Stomach (tissue), 9 donors: ENCODE data around the gene PIGP. TPM values are rescaled to one million over a fixed set of nuclear protein-coding genes. Genes with fewer than 3 reads are reported as not detected.

Experiments used
- DNase-seq, 2 donors: peaks; one replicate each; pipeline versions ENCODE4 v3.0.0 to v3.0.0-alpha.2; 2013 to 2019
- H3K27ac ChIP-seq, 5 donors: fragments of 200-600 bp in 4 of 5; sonication (generic) in 4 of 5; one replicate each; pipeline ENCODE4 v1.5.1; 2013 to 2019; ENCODE audit warnings: mild to moderate bottlenecking in 1 of 5, moderate library complexity in 1 of 5
- H3K27me3 ChIP-seq, 3 donors: fragments of 200-600 bp; sonication (generic); one replicate each; pipeline ENCODE4 v1.5.1; 2017 to 2019; ENCODE audit warnings: mixed run types in 1 of 3
- H3K36me3 ChIP-seq, 4 donors: fragments of 200-600 bp; sonication (generic); 1 replicate in 3 of 4; 2 replicates in 1 of 4; pipeline ENCODE4 v1.5.1; 2016 to 2019
- H3K4me1 ChIP-seq, 4 donors: fragments of 200-600 bp; sonication (generic); one replicate each; pipeline ENCODE4 v1.5.1; 2016 to 2019
- H3K4me3 ChIP-seq, 4 donors: fragments of 200-600 bp; sonication (generic) in 3 of 4; one replicate each; pipeline ENCODE4 v1.5.1; 2016 to 2019; ENCODE audit warnings: mild to moderate bottlenecking in 1 of 4
- H3K9me3 ChIP-seq, 4 donors: fragments of 200-600 bp; sonication (generic); one replicate each; pipeline ENCODE4 v1.5.1; 2016 to 2019
- CTCF ChIP-seq, 7 experiments: fragments of 450-650 bp in 4 of 7; fragments of 200-600 bp in 3 of 7; sonication (generic) in 3 of 7; IDR thresholded peaks; one replicate each; pipeline ENCODE4 v1.5.1; 2016 to 2019; ENCODE audit warnings: antibody characterized with exemption in 7 of 7, control low read depth in 2 of 7, mild to moderate bottlenecking in 1 of 7
- EP300 ChIP-seq: sonication (generic); formaldehyde crosslinking; IDR thresholded peaks from one replicate; pipeline ENCODE4 v1.6.1; 2017; ENCODE audit warnings: antibody characterized with exemption
- POLR2A ChIP-seq, 4 donors: fragments of 450-650 bp; IDR thresholded peaks; one replicate each; pipeline ENCODE4 v1.6.1; 2016; ENCODE audit warnings: antibody characterized with exemption in 4 of 4, control low read depth in 2 of 4, mild to moderate bottlenecking in 1 of 4, moderate library complexity in 1 of 4
- POLR2AphosphoS5 ChIP-seq, 3 donors: sonication (generic); formaldehyde crosslinking; IDR thresholded peaks; one replicate each; pipeline ENCODE4 v1.6.1; 2016; ENCODE audit warnings: antibody characterized with exemption in 3 of 3
- WGBS, 5 donors: extraction: QIAGEN DNeasy Blood & Tissue Kit in 3 of 5; methylation state at CpG; one replicate each; pipeline versions ENCODE4 v1.1.5 to v1.1.7; 2013 to 2018; 5-methylcytosine and 5-hydroxymethylcytosine counted together
- intact Hi-C: fragments of 100-400 bp; cut with DNase I; formaldehyde crosslinking; loops from one replicate; pipeline ENCODE4 v1.15.1; 2023; ENCODE audit warnings: low total_unique reads
- polyA plus RNA-seq, 3 donors: library from polyadenylated mRNA; stranded (reverse); fragments of 200-250 nt; gene quantifications; one replicate each; pipeline ENCODE4 v1.2.3, GENCODE V29; 2013
- total RNA-seq, 5 donors: library from RNA; depleted of rRNA; stranded (reverse); fragments of >200 nt; gene quantifications; one replicate each; pipeline versions ENCODE4 v1.1.0 to v1.2.3, GENCODE V29; 2014 to 2016
- donor health status: healthy with polysubstance abuse.
- donor health status: Bipolar disorder and iron deficiency.
- donor health status: healthy.

PIGP gene
- total and polyA plus RNA-seq, 8 donors = 7.0 to 115 (median 34.5) TPM

- Histone ChIP-seq H3K27ac (no peak overlapping the region), H3K4me3 (no peak overlapping the region), H3K9me3 (no peaks in the 10 kb centered on the region), H3K4me1 (peaks cover 0 to 44% (median 17%) of the 10 kb centered on the region in 4 donors), H3K36me3 (peaks cover 0 to 28% (median 15%) of the 10 kb centered on the region in 4 donors), H3K27me3 (no peaks in the 10 kb centered on the region)
- intact Hi-C loops = no loop called here
- 27 to 47% (median 31%) methylated on average over 5 of the region's 5 CpGs for WGBS, 5 donors
- peak in 1 of 2 donors; percentile 64 for DNase-seq
- TF ChIP-seq POLR2AphosphoS5 (IDR thresholded peaks at IDR 0.05) = no peak
- no peak for TF ChIP-seq POLR2A (IDR thresholded peaks at IDR 0.05)
- TF ChIP-seq CTCF (IDR thresholded peaks at IDR 0.05) = peak in 1 of 7 experiments; percentile 50
- TF ChIP-seq EP300 = no peak
Observed at GRCh38 chr21:37087188-37087587, 14.3 kb upstream of the PIGP start.

GRCh38 chr21:37085726-37086125 lies 12.9 kb upstream of the PIGP start:
- no peaks in the 10 kb centered on the region for H3K9me3 ChIP-seq
- H3K4me3 ChIP-seq = no peak overlapping the region
- TF ChIP-seq CTCF (IDR thresholded peaks at IDR 0.05) (no peak), POLR2AphosphoS5 (IDR thresholded peaks at IDR 0.05) (no peak)
- intact Hi-C loops = no loop called here
- no peaks in the 10 kb centered on the region for H3K27me3 ChIP-seq
- peaks cover 0 to 46% (median 18%) of the 10 kb centered on the region in 4 donors for H3K4me1 ChIP-seq
- H3K27ac ChIP-seq = no peak overlapping the region
- 76 to 90% (median 86%) methylated on average over 3 of the region's 3 CpGs for WGBS, 5 donors
- H3K36me3 ChIP-seq = peaks cover 0 to 20% (median 9%) of the 10 kb centered on the region in 4 donors
- DNase-seq = no peak

GRCh38 chr21:37082856-37083528 lies 10.1 kb upstream of the PIGP start:
- Histone ChIP-seq H3K4me3 (no peak overlapping the region), H3K27ac (no peak overlapping the region), H3K27me3 (no peaks in the 10 kb centered on the region), H3K4me1 (peaks cover 0 to 37% (median 18%) of the 10 kb centered on the region in 4 donors), H3K36me3 (peaks cover 0 to 2% (median 0%) of the 10 kb centered on the region in 4 donors), H3K9me3 (no peaks in the 10 kb centered on the region)
- no peak for DNase-seq
- no peak for TF ChIP-seq POLR2A (IDR thresholded peaks at IDR 0.05)
- no peak for TF ChIP-seq CTCF (IDR thresholded peaks at IDR 0.05)
- no peak for TF ChIP-seq EP300
- TF ChIP-seq POLR2AphosphoS5 (IDR thresholded peaks at IDR 0.05) = no peak
- intact Hi-C loops = no loop called here

DNA sequence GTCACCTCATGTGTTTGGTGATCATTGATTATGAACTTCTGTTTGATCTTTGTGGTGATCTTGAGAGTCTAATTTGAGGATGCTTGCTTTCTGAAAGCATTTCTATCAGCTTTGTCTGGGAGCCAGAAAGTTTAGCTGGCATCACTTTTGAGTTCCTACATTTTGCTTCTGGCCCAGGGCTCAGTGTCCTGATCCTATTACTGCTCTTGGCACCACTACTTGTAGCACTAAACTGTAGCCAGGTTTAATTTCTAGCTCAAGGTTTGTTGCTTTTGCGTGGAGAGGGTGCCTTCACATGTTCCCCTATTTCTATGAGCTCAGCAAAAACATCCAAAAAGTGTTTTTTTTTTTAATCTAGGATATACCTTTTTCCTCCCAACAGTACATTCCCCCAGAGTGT lies 9.5 kb upstream of the PIGP start:
- no peak for TF ChIP-seq EP300
- TF ChIP-seq POLR2A (IDR thresholded peaks at IDR 0.05) = no peak
- TF ChIP-seq CTCF (IDR thresholded peaks at IDR 0.05) = no peak
- no peak for TF ChIP-seq POLR2AphosphoS5 (IDR thresholded peaks at IDR 0.05)
- Histone ChIP-seq H3K4me3 (no peak overlapping the region), H3K9me3 (no peaks in the 10 kb centered on the region), H3K36me3 (no peaks in the 10 kb centered on the region), H3K4me1 (peaks cover 0 to 33% (median 16%) of the 10 kb centered on the region in 4 donors), H3K27ac (no peak overlapping the region), H3K27me3 (no peaks in the 10 kb centered on the region)
- 73 to 97% (median 88%) methylated on average over 1 of the region's 1 CpG for WGBS, 5 donors
- intact Hi-C loops = no loop called here
- no peak for DNase-seq
